Measurements from ENCODE around the gene PRKCA.
"Not testable (repeated sequence)": the region's sequence is repeated elsewhere in the genome, so short reads cannot be mapped to it uniquely, and the experiment has no call there.

PRKCA gene

GRCh38 chr17:66386498-66387351, 84.3 kb downstream of the PRKCA start:
- no peak for DNase-seq (ENCODE audit: low spot score)

DNA sequence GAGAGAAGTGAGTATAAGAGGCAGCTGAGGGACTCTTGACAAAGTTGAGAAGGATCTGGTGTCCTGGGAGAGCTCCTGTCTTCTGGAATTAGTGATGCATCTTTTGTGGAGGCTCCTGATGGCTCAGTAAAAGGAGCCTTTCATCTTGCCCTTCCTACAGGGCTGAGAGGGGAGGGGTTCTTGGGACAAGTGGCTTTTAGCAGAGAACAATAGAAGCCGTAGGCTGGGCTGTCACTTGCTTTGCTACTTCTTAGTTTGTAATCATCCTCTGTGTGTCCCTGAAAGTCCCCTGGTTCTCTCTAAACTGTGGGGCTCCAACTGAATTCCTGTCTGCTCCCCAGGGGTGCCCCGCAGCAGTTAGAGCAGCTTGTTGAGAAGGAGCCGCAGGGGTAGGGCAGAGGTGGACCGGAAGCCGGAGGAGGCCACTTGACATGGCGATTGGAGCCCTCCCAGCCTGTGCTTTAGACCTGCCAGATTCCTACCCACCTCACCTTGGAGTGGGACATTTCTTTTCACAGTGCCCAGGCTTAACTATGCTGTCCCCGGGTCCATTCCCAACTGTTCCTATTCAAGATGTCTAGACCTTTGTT, 85.1 kb downstream of the PRKCA start:
- DNase-seq (ENCODE audit: low spot score), result no peak

DNA sequence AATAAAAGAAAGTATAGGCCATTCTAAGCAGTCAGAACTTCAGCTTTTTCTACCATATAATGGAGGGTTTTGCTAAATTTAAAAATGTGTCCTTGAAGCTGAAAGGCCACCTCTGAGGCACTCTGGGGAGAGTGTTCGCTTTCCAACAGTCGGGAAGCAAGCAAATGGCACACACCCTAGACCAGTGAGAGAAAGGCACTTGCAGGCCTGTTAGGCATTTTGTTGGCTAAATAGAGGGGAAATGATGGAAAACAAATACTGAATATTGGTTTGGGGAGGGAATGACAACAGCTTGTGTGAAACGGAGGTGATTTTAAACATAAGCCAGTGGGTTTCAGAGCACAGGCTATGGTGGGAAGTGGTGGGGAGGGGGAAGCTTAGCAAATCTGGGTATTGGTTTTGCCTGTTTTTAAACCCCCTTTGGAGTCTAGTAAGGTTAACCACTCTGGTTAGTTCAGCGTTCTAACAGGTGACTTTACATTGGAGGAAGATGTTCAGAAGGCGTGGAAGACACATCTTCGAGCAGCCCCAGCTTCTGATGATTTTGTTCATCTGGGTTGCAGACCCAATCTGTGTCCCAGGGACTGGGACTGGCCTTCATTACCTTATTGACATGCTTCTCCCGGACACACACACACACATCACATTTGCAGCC, 90.5 kb downstream of the PRKCA start:
- no peak for DNase-seq (ENCODE audit: low spot score)

DNA sequence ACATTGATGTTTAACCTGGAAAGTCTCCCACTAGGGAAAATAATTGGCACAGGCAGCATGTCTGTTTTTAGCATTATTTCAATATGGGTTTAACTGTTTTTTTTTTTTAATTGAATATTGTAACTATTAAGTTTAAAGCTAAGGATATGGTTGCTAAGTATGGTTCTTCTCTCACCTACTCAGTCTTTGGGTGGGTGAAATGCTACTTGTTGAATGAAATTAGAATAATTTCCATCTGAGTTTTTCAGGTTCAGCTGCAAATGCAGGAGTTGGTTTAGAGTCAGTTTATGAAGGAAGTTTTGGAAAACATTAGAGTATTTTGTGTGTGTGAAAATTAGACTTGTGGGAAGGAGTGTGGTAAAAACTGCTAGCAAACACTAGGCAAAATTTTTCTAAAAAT, 93.5 kb downstream of the PRKCA start:
- no peak for DNase-seq (ENCODE audit: low spot score)

DNA sequence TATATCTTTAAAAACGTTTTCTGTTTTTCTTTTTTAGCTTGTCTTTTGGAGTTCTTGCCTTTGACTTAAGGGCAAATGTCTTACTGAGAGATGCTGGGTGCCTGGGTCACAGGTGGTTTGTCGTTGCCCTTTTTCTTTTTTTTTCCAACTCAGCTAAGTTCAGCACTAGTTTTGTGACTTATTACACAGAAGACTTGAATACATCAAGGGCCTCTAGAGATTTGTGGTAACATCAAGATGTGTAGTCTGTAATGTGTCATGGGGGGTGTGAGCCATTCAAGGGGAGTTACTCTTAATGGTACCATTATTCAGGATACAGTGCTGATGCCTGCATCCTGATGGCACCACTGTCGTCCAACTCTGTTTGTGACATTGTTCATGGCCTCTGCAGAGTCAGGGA, 95.1 kb downstream of the PRKCA start:
- no peak for DNase-seq (ENCODE audit: low spot score)

DNA sequence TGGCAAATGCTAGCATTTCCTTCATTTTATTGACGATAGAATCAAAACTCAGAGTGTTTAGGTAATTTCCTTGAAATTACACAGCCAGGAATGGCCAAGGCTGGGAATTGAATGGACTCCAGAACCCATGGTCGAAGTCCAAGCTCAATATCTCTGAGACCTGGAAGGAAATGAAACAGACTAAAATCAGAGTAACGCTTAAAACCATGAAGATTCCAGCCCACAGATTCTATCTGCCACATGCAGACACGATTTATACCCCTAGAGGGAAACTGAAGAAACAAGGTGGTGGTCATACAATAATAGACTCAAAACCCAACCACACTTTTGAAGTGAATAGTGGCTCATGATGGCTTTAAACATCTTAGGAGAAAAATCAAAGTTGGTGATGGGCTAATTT, 95.6 kb downstream of the PRKCA start:
- DNase-seq (ENCODE audit: low spot score), result no peak

GRCh38 chr17:66398617-66399016, 96.2 kb downstream of the PRKCA start:
- no peak for DNase-seq (ENCODE audit: low spot score)

DNA sequence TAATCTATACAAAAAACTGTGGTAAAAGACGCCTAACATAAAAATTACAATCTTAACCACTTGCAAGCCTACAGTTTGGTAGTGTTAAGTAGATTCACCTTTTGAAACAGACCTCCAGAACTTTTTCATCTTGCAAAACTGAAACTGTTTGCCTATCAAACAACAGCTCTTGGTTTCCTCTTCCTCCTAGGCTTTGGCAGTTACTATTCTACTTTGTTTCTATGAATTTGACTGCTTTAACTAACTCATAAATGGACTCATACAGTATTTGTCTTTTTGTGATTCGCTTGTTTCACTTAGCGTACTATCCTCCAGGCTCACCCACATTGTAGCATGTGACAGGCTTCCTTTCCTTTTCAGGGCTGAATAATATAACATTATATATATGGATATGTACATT, 97.0 kb downstream of the PRKCA start:
- no peak for DNase-seq (ENCODE audit: low spot score)

DNA sequence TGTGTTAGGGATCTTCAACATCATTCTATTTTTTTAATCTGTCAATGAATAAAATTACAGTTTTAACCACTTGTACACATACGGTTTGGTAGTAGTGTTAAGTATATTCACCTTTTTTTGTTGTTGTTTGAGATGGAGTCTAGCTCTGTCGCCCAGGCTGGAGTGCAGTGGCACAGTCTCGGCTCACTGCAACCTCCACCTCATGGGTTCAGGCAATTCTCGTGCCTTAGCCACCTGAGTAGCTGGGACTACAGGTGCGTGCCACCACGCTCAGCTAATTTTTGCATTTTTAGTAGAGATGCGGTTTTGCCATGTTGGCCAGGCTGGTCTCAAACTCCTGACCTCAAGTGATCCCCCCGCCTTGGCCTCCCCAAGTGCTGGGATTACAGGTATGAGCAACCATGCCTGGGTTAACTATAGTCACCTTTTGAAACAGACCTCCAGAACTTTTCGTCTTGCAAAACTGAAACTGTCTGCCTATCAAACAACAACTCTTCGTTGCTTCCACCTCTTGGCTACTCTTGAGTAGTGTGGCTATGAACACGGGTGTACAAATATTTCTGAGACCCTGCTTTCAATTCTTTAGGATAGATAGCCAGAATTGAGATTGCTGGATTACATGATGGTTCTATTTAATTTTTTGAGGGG, 97.8 kb downstream of the PRKCA start:
- not testable (repeated sequence) for DNase-seq (ENCODE audit: low spot score)

DNA sequence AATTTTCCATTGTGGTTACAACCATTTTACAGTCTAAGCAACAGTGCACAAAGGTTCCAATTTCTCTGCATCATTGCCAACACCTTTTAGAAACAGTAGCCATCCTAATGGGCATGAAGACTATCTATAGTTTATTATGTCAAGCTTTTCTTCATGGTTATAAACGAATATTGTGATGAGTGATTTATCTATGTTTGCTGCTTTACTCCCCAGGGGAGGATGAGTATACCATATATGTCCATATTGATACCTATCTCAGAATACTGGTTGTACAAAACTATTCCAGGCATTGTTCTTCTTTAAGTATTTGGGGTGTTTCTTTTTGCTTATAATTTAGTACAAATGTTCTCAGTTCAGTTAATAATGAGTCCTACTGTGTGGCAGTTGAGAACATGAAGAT, 98.3 kb downstream of the PRKCA start:
- DNase-seq (ENCODE audit: low spot score), result no peak

GRCh38 chr17:66401364-66401763, 99.0 kb downstream of the PRKCA start:
- DNase-seq (ENCODE audit: low spot score), result no peak

DNA sequence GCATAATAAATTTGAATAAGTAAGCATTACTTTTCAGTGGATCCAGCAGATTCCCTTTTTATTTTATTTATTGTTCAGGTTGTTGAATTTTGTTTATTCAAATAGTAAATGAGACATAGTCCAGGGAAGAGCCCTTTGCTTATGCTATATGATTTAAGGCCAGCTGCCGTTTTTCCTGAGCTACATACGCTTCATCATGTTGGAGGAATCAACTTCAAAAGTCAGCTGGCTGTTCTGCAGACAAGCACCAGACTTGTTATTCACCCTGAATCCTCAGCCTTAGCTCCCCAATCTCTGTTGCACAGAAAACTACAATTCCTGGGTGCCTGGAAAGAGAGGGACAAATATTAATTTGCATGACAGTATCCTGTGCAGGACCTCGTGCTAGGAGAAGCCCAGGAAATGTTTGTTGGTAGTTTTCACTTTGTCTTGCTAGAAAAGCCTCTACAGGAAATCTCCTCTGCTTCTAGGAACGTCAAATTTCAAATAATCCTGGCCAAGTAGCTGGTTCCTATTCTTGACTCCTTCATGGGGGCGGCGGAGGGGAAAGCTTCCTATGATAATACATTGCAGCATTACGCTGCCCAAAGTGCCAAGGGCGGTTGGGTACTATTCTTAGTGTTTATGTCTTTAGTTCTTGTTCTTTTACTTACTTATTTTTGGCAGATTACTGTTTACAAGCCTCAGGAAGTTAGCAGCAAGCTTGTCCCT, 101.6 kb downstream of the PRKCA start:
- DNase-seq (ENCODE audit: low spot score), result no peak

- DNase-seq (ENCODE audit: low spot score), result no peak
These were observed 103.6 kb downstream of the PRKCA start for GRCh38 chr17:66405836-66406677.

- DNase-seq (ENCODE audit: low spot score), result no peak
These were observed 104.6 kb downstream of the PRKCA start for GRCh38 chr17:66406701-66407644.

GRCh38 chr17:66407864-66408263, 105.5 kb downstream of the PRKCA start:
- DNase-seq (ENCODE audit: low spot score), result no peak

GRCh38 chr17:66411520-66411919, 109.1 kb downstream of the PRKCA start:
- no peak for DNase-seq (ENCODE audit: low spot score)

DNA sequence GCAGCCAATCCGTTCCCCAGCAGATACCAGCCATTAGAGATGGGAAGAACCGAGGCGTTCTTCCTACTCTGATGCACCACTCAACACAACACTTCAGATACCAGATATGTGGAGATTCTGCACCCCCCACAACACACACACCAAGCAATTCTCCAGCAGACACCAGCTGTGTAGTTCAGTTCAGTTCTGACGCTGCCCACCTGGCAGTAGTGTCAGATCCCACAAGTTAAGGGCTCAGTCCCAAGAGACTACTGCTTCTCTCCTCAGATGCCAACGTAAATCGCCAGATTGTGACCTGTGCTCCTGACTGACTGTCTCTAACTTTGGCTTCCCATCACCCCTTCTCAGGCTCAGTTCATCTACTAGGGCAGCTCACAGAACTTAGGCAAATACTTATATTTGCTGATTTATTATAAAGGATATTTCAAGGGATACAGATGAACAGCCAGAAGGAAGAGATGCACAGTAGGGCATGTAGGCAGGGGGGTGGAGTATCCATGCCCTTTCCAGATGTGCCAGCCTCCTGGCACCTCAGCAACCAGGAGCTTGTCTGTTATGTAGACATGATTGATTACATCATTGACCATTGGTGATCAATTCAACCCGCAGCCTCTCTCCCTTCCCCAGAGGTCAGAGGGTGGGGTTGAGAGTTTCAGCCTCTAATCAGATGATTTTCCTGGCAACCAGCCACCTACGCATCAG, 110.6 kb downstream of the PRKCA start:
- no peak for DNase-seq (ENCODE audit: low spot score)

GRCh38 chr17:66413559-66414520, 111.4 kb downstream of the PRKCA start:
- no peak for DNase-seq (ENCODE audit: low spot score)
